CD4-positive, CD25-positive, alpha-beta regulatory T cell (primary cell): ENCODE results near the gene ACKR2. TPM values are rescaled to one million over a fixed set of nuclear protein-coding genes. Genes with fewer than 3 reads are reported as not detected.
A peak's percentile ranks its signal among the peaks of the same experiment; 100 is the strongest.

Source experiments
- ATAC-seq, 2 donors: fragments of 150-1000 bp; cut with Tn5 transposase; one replicate each; pipeline ENCODE4 v1.10.0; 2021; ENCODE audit warnings: low read depth in 2 of 2, moderate number of reproducible peaks in 2 of 2, moderate library complexity in 1 of 2
- DNase-seq, 3 donors: peaks; one replicate each; pipeline versions ENCODE4 v3.0.0 to v3.0.0-alpha.2; 2012 to 2022; ENCODE audit warnings: mixed read lengths in 1 of 3
- H3K27ac ChIP-seq: one replicate; pipeline ENCODE4 v1.7.0; 2013; ENCODE audit warnings: mild to moderate bottlenecking, low read length; ENCODE audit not compliant: insufficient read depth, poor library complexity, severe bottlenecking
- H3K27me3 ChIP-seq: one replicate; pipeline ENCODE4 v1.7.0; 2013; ENCODE audit warnings: low read length; ENCODE audit not compliant: control insufficient read depth, insufficient read depth
- H3K36me3 ChIP-seq: one replicate; pipeline ENCODE4 v1.7.0; 2013; ENCODE audit warnings: mild to moderate bottlenecking, low read length, moderate library complexity; ENCODE audit not compliant: control insufficient read depth, insufficient read depth
- H3K4me1 ChIP-seq: 2 replicates; pipeline ENCODE4 v1.7.0; 2013; ENCODE audit warnings: mild to moderate bottlenecking, low read length; ENCODE audit not compliant: insufficient read depth, control insufficient read depth, poor library complexity, severe bottlenecking
- H3K4me3 ChIP-seq: one replicate; pipeline ENCODE4 v1.7.0; 2013; ENCODE audit warnings: low read depth, mild to moderate bottlenecking, low read length, moderate library complexity
- H3K9me3 ChIP-seq, 2 experiments: 1 replicate in 1 of 2; 2 replicates in 1 of 2; pipeline ENCODE4 v1.7.0; 2013; ENCODE audit warnings: low read length in 2 of 2, mild to moderate bottlenecking in 1 of 2, moderate library complexity in 1 of 2; ENCODE audit not compliant: control insufficient read depth in 2 of 2
- H3K27ac Mint-ChIP-seq, 3 donors: one replicate each; pipeline ENCODE4 v1.8.0; 2020 to 2022; ENCODE audit warnings: mild to moderate bottlenecking in 3 of 3, mixed read lengths in 3 of 3, moderate library complexity in 2 of 3
- H3K27me3 Mint-ChIP-seq: one replicate; pipeline ENCODE4 v1.8.0; 2022; ENCODE audit warnings: mild to moderate bottlenecking, mixed read lengths
- H3K36me3 Mint-ChIP-seq: one replicate; pipeline ENCODE4 v1.8.0; 2020; ENCODE audit warnings: mixed read lengths
- H3K4me1 Mint-ChIP-seq, 4 donors: one replicate each; pipeline ENCODE4 v1.8.0; 2020 to 2022; ENCODE audit warnings: mixed read lengths in 4 of 4, mild to moderate bottlenecking in 1 of 4
- H3K4me3 Mint-ChIP-seq, 4 donors: one replicate each; pipeline ENCODE4 v1.8.0; 2020 to 2022; ENCODE audit warnings: mild to moderate bottlenecking in 4 of 4, mixed read lengths in 4 of 4, moderate library complexity in 3 of 4
- H3K9me3 Mint-ChIP-seq, 7 donors: one replicate each; pipeline ENCODE4 v1.8.0; 2020 to 2022; ENCODE audit warnings: mixed read lengths in 7 of 7, mild to moderate bottlenecking in 3 of 7, moderate library complexity in 2 of 7
- polyA plus RNA-seq, 4 donors: library from polyadenylated mRNA; unstranded; fragments of 300-500 nt; fragmentation: Illumina TruSeq; gene quantifications; one replicate each; pipeline ENCODE4 v1.2.3, GENCODE V29; 2021
- total RNA-seq: library from RNA; stranded (reverse); gene quantifications from one replicate; pipeline ENCODE4 v1.2.3, GENCODE V29; 2022

ACKR2 gene
- total and polyA plus RNA-seq, 5 donors from 2014 or later: 0.29 to 0.35 TPM; not detected in 3

DNA sequence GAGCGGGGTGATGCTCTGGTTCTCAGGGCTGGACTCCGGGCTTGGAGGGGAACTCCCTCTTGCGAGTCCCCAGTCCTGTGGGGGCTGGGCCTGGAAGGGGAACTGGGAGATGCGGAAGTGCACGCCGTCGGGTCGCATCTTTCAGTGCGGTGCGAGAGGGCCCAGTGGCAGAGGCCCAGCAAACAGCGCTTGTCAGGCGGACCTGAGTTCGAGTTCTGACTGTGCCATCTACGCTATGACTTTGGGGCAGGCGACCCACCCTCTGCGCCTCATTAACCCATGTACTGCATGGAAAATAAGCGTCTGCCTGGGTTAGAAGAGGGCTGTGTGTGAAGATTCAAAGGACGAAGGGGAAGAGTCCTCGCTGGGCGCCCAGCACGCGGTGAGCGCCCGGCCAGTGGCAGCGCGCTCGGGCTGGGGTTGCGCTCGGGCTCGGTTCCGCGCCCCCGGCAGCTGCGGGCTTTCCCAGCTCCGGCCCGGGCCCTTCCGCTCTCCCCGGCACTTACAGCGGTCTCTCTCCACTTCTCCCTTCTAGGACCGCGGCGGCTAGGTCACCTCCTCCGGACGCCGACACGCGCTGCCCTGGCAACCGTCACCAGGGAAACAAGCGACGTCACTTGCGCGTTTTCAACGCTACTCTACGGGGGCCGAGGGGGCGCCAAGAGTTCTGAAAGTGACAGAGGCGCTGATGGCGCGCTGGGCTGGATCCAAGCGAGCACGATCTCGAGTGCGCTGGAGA is 36.4 kb upstream of the ACKR2 start, which contains the start of gene CCDC13:
Gene CCDC13 (minus strand): TSS at position 584 of the 739 bp plus-strand sequence. CDS start 14,908 bp downstream, outside the sequence.
- peak; percentile 68 to 92 (median 77) for DNase-seq
- H3K27ac Mint-ChIP-seq: peak within 1 kb of the TSS; percentile 48 to 89 (median 74)
- H3K4me1 ChIP-seq: peaks cover 14% of the 10 kb centered on the region
- peak within 1 kb of the TSS; percentile 84 for H3K4me3 ChIP-seq
- H3K36me3 Mint-ChIP-seq: no peaks in the 10 kb centered on the region
- no peaks in the 10 kb centered on the region for H3K9me3 ChIP-seq
- ATAC-seq: peak; percentile 79 to 87
- H3K9me3 Mint-ChIP-seq: peaks cover 0 to 1% (median 0%) of the 10 kb centered on the region in 7 donors
- peaks cover 7% of the 10 kb centered on the region for H3K27me3 Mint-ChIP-seq
- H3K4me1 Mint-ChIP-seq: peaks cover 8 to 18% (median 10%) of the 10 kb centered on the region in 4 donors
- H3K36me3 ChIP-seq: no peaks in the 10 kb centered on the region
- H3K27me3 ChIP-seq: no peaks in the 10 kb centered on the region
- H3K4me3 Mint-ChIP-seq: peak within 1 kb of the TSS; percentile 68 to 96 (median 86)
- no peak within 1 kb of the TSS for H3K27ac ChIP-seq

DNA sequence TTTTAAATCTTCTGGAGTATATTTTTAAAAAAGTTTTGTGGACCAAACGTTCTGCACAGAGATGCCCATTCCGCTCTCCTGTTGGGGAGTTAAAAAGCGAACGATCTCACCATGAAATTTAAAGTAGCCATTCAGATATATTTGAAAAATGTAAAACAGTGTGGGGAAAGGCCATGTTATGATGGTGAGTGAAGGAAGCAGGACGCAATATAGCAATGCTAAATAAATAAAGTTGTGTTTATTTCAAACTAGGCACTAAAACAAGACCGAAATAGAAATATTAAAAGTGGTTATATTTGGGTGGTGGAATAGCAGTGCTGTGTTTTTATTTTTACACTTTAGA is 35.9 kb upstream of the ACKR2 start:
- H3K9me3 Mint-ChIP-seq: peaks cover 0 to 1% (median 0%) of the 10 kb centered on the region in 7 donors
- peaks cover 8 to 18% (median 11%) of the 10 kb centered on the region in 4 donors for H3K4me1 Mint-ChIP-seq
- H3K27ac Mint-ChIP-seq: peak overlapping the region; percentile 48 to 89 (median 74)
- H3K36me3 Mint-ChIP-seq: no peaks in the 10 kb centered on the region
- Histone ChIP-seq H3K9me3 (no peaks in the 10 kb centered on the region), H3K36me3 (no peaks in the 10 kb centered on the region), H3K4me3 (peak overlapping the region; percentile 84), H3K27ac (no peak overlapping the region), H3K4me1 (peaks cover 14% of the 10 kb centered on the region), H3K27me3 (no peaks in the 10 kb centered on the region)
- DNase-seq (no peak), ATAC-seq (no peak)
- H3K27me3 Mint-ChIP-seq: peaks cover 7% of the 10 kb centered on the region
- H3K4me3 Mint-ChIP-seq: peak overlapping the region; percentile 68 to 96 (median 86)

DNA sequence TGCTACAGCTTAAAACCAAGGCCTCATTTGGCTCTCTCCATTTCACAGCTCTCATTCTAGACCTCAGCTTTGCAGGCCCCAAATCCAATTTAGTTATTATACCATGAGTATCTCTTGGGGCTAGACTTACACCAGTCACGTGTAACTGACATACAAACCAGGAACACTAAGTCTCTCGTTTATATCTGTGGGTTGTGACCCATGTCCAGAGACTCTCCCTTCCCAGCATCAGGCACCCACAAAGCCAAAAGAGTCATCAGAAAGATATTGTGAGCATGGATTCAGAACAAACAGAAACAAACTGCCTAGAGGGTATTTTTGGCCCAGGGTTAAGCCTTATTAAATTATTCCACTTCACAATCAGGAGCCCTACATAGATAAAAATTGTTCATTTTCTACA is 30.6 kb upstream of the ACKR2 start:
- no peak overlapping the region for H3K4me3 ChIP-seq
- Mint-ChIP-seq H3K27ac (no peak overlapping the region), H3K4me3 (no peak overlapping the region), H3K27me3 (no peaks in the 10 kb centered on the region), H3K9me3 (no peaks in the 10 kb centered on the region), H3K4me1 (peaks cover 5 to 13% (median 7%) of the 10 kb centered on the region in 4 donors), H3K36me3 (peaks cover 12% of the 10 kb centered on the region)
- H3K4me1 ChIP-seq: peaks cover under 1% of the 10 kb centered on the region
- no peaks in the 10 kb centered on the region for H3K27me3 ChIP-seq
- H3K9me3 ChIP-seq: no peaks in the 10 kb centered on the region
- DNase-seq (no peak), ATAC-seq (no peak)
- H3K36me3 ChIP-seq: no peaks in the 10 kb centered on the region
- no peak overlapping the region for H3K27ac ChIP-seq

DNA sequence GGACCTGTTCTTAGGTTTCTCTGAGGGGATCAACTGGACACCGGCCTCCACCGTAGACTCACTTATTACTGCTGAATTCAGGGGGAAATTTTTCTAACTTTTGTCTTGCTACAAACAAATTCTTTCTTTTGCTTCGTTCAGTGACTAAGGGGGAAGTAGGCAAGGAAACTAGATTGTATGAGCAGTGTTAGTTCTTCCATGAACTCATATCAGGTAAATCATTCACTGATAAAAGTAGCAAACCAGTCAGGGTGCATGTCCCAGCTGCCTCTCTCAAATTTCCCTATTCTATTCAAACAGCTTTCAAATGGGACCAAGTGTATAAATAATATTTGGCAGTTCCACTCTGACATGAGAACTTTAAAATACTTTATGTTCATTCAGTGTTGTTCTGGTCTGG is 28.8 kb upstream of the ACKR2 start:
- Histone ChIP-seq H3K9me3 (no peaks in the 10 kb centered on the region), H3K36me3 (peaks cover 2% of the 10 kb centered on the region), H3K4me1 (no peaks in the 10 kb centered on the region), H3K27me3 (no peaks in the 10 kb centered on the region), H3K4me3 (no peak overlapping the region), H3K27ac (no peak overlapping the region)
- H3K27me3 Mint-ChIP-seq: no peaks in the 10 kb centered on the region
- H3K27ac Mint-ChIP-seq: peak overlapping the region in 1 of 3 donors; percentile 39
- DNase-seq (no peak), ATAC-seq (no peak)
- H3K4me3 Mint-ChIP-seq: no peak overlapping the region
- peaks cover 13% of the 10 kb centered on the region for H3K36me3 Mint-ChIP-seq
- peaks cover 4 to 13% (median 6%) of the 10 kb centered on the region in 4 donors for H3K4me1 Mint-ChIP-seq
- no peaks in the 10 kb centered on the region for H3K9me3 Mint-ChIP-seq

- peak overlapping the region in 1 of 3 donors; percentile 39 for H3K27ac Mint-ChIP-seq
Observed at GRCh38 chr3:42780892-42781700, 28.1 kb upstream of the ACKR2 start.

GRCh38 chr3:42786212-42786611 is 23.0 kb upstream of the ACKR2 start:
- Histone ChIP-seq H3K4me1 (no peaks in the 10 kb centered on the region), H3K27ac (no peak overlapping the region), H3K4me3 (no peak overlapping the region), H3K36me3 (peaks cover 17% of the 10 kb centered on the region), H3K27me3 (no peaks in the 10 kb centered on the region), H3K9me3 (no peaks in the 10 kb centered on the region)
- DNase-seq (no peak), ATAC-seq (no peak)
- no peak overlapping the region for H3K4me3 Mint-ChIP-seq
- no peaks in the 10 kb centered on the region for H3K9me3 Mint-ChIP-seq
- no peaks in the 10 kb centered on the region for H3K27me3 Mint-ChIP-seq
- peak overlapping the region in 1 of 3 donors; percentile 20 for H3K27ac Mint-ChIP-seq
- peaks cover 8 to 16% (median 11%) of the 10 kb centered on the region in 4 donors for H3K4me1 Mint-ChIP-seq
- H3K36me3 Mint-ChIP-seq: peaks cover 34% of the 10 kb centered on the region

More at GRCh38 chr3:42780892-42781700, 28.1 kb upstream of the ACKR2 start:
- no peaks in the 10 kb centered on the region for H3K4me1 ChIP-seq
- peaks cover 20% of the 10 kb centered on the region for H3K36me3 Mint-ChIP-seq
- no peaks in the 10 kb centered on the region for H3K27me3 ChIP-seq
- peaks cover 5% of the 10 kb centered on the region for H3K36me3 ChIP-seq
- ATAC-seq: peak; percentile 67 to 74
- no peak overlapping the region for H3K4me3 ChIP-seq
- no peaks in the 10 kb centered on the region for H3K9me3 ChIP-seq
- H3K4me3 Mint-ChIP-seq: peak overlapping the region in 1 of 4 donors; percentile 38
- peak; percentile 23 to 86 (median 64) for DNase-seq
- H3K4me1 Mint-ChIP-seq: peaks cover 4 to 13% (median 9%) of the 10 kb centered on the region in 4 donors
- H3K9me3 Mint-ChIP-seq: no peaks in the 10 kb centered on the region
- H3K27me3 Mint-ChIP-seq: no peaks in the 10 kb centered on the region
- no peak overlapping the region for H3K27ac ChIP-seq

- no peak overlapping the region for H3K4me3 Mint-ChIP-seq
Observed at GRCh38 chr3:42786631-42787030, 22.6 kb upstream of the ACKR2 start.

More at GRCh38 chr3:42786631-42787030, 22.6 kb upstream of the ACKR2 start:
- Mint-ChIP-seq H3K9me3 (no peaks in the 10 kb centered on the region), H3K4me1 (peaks cover 9 to 16% (median 13%) of the 10 kb centered on the region in 4 donors), H3K36me3 (peaks cover 36% of the 10 kb centered on the region), H3K27me3 (no peaks in the 10 kb centered on the region), H3K27ac (peak overlapping the region in 1 of 3 donors; percentile 76)
- no peak for ATAC-seq
- no peak for DNase-seq
- Histone ChIP-seq H3K27ac (no peak overlapping the region), H3K27me3 (no peaks in the 10 kb centered on the region), H3K4me1 (no peaks in the 10 kb centered on the region), H3K36me3 (peaks cover 17% of the 10 kb centered on the region), H3K4me3 (no peak overlapping the region), H3K9me3 (no peaks in the 10 kb centered on the region)
